Measurements from ENCODE around the gene CYP8B1. TPM values are rescaled to one million over a fixed set of nuclear protein-coding genes. Genes with fewer than 3 reads are reported as not detected.

Gene CYP8B1
- total RNA-seq, 3 donors from 2014 or later: not detected

DNA sequence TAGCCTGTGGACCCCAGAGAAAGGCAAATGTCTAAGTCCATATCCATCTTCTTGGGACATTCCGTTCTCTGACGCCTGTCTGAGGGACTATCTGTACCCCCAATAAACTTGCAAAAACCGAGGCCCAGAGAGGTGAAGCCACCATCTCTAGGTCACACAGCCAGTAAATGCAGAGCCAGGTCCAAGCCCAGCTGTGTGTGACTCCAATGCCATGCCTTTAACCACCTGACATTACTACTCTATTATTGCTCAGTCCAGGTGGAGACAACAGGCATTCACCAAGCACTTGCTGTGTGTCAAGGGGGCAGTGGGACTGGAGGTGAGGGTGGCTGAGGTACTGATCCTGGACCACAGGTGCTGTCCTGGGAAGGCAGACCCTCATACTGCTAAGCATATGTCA is 25.4 kb downstream of the CYP8B1 start:
- TF ChIP-seq CTCF (IDR thresholded peaks at IDR 0.05): no peak
- no peak for DNase-seq
- Histone ChIP-seq H3K36me3 (ENCODE audit: low read depth) (no peaks in the 10 kb centered on the region), H3K4me3 (no peak overlapping the region), H3K4me1 (ENCODE audit: low read depth) (no peaks in the 10 kb centered on the region), H3K9me3 (no peaks in the 10 kb centered on the region)
- ATAC-seq: no peak
- intact Hi-C loops (cut with DNase I, micrococcal nuclease): no loop called here

DNA sequence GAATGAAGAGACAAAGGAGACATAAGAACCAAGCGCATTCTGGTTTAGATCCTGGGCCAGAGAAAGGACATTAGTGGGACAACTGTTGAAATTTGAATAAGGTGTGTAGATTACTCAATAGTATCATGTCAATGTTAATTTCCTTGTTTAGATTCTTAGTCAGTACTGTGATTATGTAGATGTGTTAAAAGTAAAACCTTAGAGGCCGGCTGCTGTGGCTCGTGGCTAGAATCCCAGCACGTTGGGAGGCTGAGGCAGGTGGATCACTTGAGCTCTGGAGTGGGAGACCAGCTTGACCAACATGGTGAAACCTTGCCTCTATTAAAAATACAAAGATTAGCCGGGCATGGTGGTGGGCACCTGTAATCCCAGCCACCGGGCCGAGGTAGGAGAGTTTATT is 26.7 kb downstream of the CYP8B1 start:
- ATAC-seq: no peak

DNA sequence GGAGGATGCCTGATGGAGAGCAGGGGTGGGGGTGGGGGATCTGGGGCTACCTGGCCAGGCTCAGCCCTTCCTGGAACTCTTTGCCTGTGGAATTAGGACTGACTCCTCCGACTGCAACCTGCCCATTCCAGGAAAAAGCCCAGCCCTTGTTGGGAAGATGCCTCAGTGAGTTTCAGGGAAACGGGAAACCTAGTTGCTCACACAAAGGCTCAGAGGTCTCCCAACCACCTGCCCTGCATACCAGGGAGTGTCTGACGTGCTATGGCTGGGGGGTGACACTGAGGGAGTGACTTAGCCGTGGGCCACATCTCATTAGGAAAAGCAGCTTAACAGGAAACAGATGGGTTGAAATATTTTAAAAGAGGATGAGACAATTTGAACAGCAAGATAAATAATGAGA is 27.9 kb downstream of the CYP8B1 start:
- H3K9me3 ChIP-seq: no peaks in the 10 kb centered on the region
- no peak for ATAC-seq
- DNase-seq: no peak
- H3K4me3 ChIP-seq: no peak overlapping the region
- H3K36me3 ChIP-seq (ENCODE audit: low read depth): no peaks in the 10 kb centered on the region
- intact Hi-C loops (cut with DNase I, micrococcal nuclease): no loop called here
- H3K4me1 ChIP-seq (ENCODE audit: low read depth): no peaks in the 10 kb centered on the region
- TF ChIP-seq CTCF (IDR thresholded peaks at IDR 0.05): no peak

More for the DNA sequence above, 26.7 kb downstream of the CYP8B1 start:
- DNase-seq: no peak
- no peak overlapping the region for H3K4me3 ChIP-seq
- intact Hi-C loops (cut with DNase I, micrococcal nuclease): no loop called here
- H3K4me1 ChIP-seq (ENCODE audit: low read depth): no peaks in the 10 kb centered on the region
- H3K9me3 ChIP-seq: no peaks in the 10 kb centered on the region
- TF ChIP-seq CTCF (IDR thresholded peaks at IDR 0.05): no peak
- H3K36me3 ChIP-seq (ENCODE audit: low read depth): no peaks in the 10 kb centered on the region

DNA sequence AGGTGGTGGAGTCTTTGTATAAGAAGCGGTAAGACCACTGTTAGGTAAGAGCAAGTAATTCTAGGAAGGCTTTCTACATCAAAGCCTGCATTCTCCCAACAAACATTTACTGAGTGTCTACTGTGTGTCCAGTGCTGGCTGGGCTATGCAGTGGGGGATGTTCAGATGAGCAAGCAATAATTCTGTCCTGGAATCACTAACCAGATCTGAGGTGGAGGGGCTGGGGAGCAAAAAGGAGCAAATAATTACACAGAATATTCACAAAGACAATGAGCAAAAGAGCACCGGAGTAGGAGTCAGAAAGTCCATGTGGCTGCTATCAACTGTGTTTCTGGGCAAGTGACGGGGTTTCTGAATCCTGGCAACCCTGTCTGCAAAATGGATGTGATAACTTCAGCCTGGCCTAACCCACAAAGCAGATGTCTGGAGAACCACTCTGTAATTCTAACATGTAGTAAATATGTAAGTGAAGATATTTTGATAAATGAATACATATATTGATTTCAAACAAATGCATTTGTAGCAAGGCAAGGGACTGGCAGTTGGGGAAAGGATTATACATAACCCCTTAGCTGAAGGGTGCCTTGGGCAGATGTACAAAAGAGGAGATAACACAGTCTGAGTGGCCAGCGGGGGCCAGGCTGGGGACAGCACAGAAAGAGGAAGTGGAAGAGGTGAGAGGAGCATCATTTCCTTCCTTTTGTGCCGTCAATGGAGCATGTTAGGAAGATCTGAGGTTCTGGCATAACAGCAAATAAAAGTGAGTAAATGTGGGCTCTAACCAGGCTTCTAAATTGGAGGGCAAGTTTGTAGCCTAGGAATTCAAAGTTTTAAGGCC is 28.8 kb downstream of the CYP8B1 start:
- H3K4me3 ChIP-seq: no peak overlapping the region
- intact Hi-C loops (cut with DNase I, micrococcal nuclease): no loop called here
- H3K9me3 ChIP-seq: no peaks in the 10 kb centered on the region
- no peaks in the 10 kb centered on the region for H3K4me1 ChIP-seq (ENCODE audit: low read depth)
- peak; percentile 67 for ATAC-seq
- DNase-seq: peak in 1 of 3 donors; percentile 27
- TF ChIP-seq CTCF (IDR thresholded peaks at IDR 0.05): no peak
- no peaks in the 10 kb centered on the region for H3K36me3 ChIP-seq (ENCODE audit: low read depth)

DNA sequence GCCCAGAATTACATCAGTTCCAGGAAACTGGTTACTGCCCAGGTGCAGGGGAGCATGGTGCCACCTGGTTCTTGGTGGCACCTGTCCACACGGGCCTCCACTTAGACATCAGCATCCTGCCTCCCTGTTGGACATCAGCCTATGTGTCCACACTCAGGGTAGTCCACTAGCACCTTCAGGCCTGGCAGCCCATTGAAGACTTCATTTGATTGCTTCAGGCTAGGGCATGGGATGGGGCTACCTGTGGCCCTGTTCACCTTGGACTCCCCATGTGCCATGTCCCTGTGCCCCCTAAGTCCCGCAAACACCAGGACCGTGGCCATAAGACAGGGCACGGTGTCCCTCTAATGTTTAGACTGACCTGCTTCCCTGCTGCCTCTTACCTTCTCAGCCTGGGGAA is 30.9 kb downstream of the CYP8B1 start:
- Histone ChIP-seq H3K4me3 (no peak overlapping the region), H3K9me3 (no peaks in the 10 kb centered on the region), H3K4me1 (ENCODE audit: low read depth) (no peaks in the 10 kb centered on the region), H3K36me3 (ENCODE audit: low read depth) (no peaks in the 10 kb centered on the region)
- DNase-seq (no peak), ATAC-seq (no peak)
- TF ChIP-seq CTCF (IDR thresholded peaks at IDR 0.05): no peak
- intact Hi-C loops (cut with DNase I, micrococcal nuclease): no loop called here

GRCh38 chr3:42844412-42844713 is 31.3 kb downstream of the CYP8B1 start:
- no peaks in the 10 kb centered on the region for H3K36me3 ChIP-seq (ENCODE audit: low read depth)
- intact Hi-C loops (cut with DNase I, micrococcal nuclease): no loop called here
- ATAC-seq: no peak
- no peak overlapping the region for H3K4me3 ChIP-seq
- TF ChIP-seq CTCF (IDR thresholded peaks at IDR 0.05): no peak
- no peak for DNase-seq
- H3K9me3 ChIP-seq: no peaks in the 10 kb centered on the region
- no peaks in the 10 kb centered on the region for H3K4me1 ChIP-seq (ENCODE audit: low read depth)

All from mucosa of descending colon (tissue), 3 donors.